Endothelial cell of umbilical vein (primary cell): ENCODE results near the gene DDX10. TPM values are rescaled to one million over a fixed set of nuclear protein-coding genes. Genes with fewer than 3 reads are reported as not detected.

Experiments used
- BruUV-seq: library from RNA; stranded (reverse); fragments of 400-500 nt; replicated peaks from 2 replicates; lab custom pipeline; 2021; lab: Mats Ljungman, UMichigan
- CTCF ChIA-PET: fragments of 300-600, 350-600 bp; sonication (Branson Sonifier 250); formaldehyde crosslinking; loops from one replicate; lab custom pipeline; 2021; ENCODE audit warnings: antibody characterized with exemption, inconsistent platforms; lab: Charles Lee
- POLR2A ChIA-PET: fragments of 300-600, 350-600 bp; sonication (Branson Sonifier 250); formaldehyde crosslinking; loops from one replicate; lab custom pipeline; 2021; ENCODE audit warnings: antibody characterized with exemption, inconsistent platforms; lab: Charles Lee
- DNase-seq: peaks from one replicate; pipeline ENCODE4 v3.0.0-alpha.2; 2011; ENCODE audit warnings: low read depth, low spot score
- FAIRE-seq: peaks from 2 replicates; lab custom pipeline; 2011; peaks lifted over from hg19 to GRCh38; lab: Jason Lieb, UNC
- H2AFZ ChIP-seq: 2 replicates; pipeline ENCODE4 v1.6.0; 2012; ENCODE audit warnings: low read depth, low read length, control low read depth, inconsistent platforms
- H3K27ac ChIP-seq: 2 replicates; pipeline ENCODE4 v1.5.1; 2011; ENCODE audit warnings: low read depth, mild to moderate bottlenecking, control low read depth, low read length, moderate library complexity; ENCODE audit not compliant: insufficient read depth
- H3K27me3 ChIP-seq, 2 experiments: 2 replicates each; pipeline versions ENCODE4 v1.6.0 to v1.6.1; 2011; ENCODE audit warnings: low read length in 2 of 2, mixed read lengths in 1 of 2; ENCODE audit not compliant: control insufficient read depth in 2 of 2, insufficient read depth in 2 of 2
- H3K36me3 ChIP-seq, 2 experiments: 2 replicates in 1 of 2; 3 replicates in 1 of 2; pipeline ENCODE4 v1.5.1; 2011; ENCODE audit warnings: low read length in 2 of 2, mild to moderate bottlenecking in 1 of 2, moderate library complexity in 1 of 2; ENCODE audit not compliant: control insufficient read depth in 2 of 2, insufficient read depth in 2 of 2; ENCODE audit errors: extremely low read depth in 1 of 2
- H3K4me1 ChIP-seq: 3 replicates; pipeline ENCODE4 v1.5.1; 2011; ENCODE audit warnings: mild to moderate bottlenecking, low read length; ENCODE audit not compliant: control insufficient read depth, insufficient read depth; ENCODE audit errors: extremely low read depth
- H3K4me2 ChIP-seq: 2 replicates; pipeline ENCODE4 v1.6.1; 2011; ENCODE audit warnings: low read length, control low read depth, mixed read lengths; ENCODE audit not compliant: insufficient read depth
- H3K4me3 ChIP-seq, 3 experiments: fragments of 200-600 bp in 1 of 3; sonication (generic), shearing (Covaris generic) in 1 of 3; replicated peaks in 1 of 3; 2 replicates each; pipeline ENCODE4 v1.5.1; 2011 to 2016; ENCODE audit warnings: control low read depth in 3 of 3, low read length in 3 of 3, mild to moderate bottlenecking in 2 of 3, inconsistent platforms in 1 of 3, low read depth in 1 of 3, moderate library complexity in 1 of 3; ENCODE audit not compliant: insufficient read depth in 1 of 3
- H3K79me2 ChIP-seq: 2 replicates; pipeline ENCODE4 v1.6.0; 2012; ENCODE audit warnings: low read length, inconsistent platforms; ENCODE audit not compliant: control insufficient read depth, insufficient read depth
- H3K9ac ChIP-seq: replicated peaks from 2 replicates; pipeline ENCODE3; 2011; ENCODE audit warnings: low read length, control low read depth; ENCODE audit not compliant: insufficient read depth; ENCODE audit errors: extremely low read depth
- H3K9me1 ChIP-seq: replicated peaks from 3 replicates; pipeline ENCODE4 v1.6.0; 2011; ENCODE audit warnings: mild to moderate bottlenecking, low read length; ENCODE audit not compliant: control insufficient read depth, insufficient read depth; ENCODE audit errors: extremely low read depth
- H3K9me3 ChIP-seq: replicated peaks from 2 replicates; pipeline ENCODE4 v1.5.1; 2012; ENCODE audit warnings: low read length, inconsistent platforms; ENCODE audit not compliant: control insufficient read depth, insufficient read depth
- H4K20me1 ChIP-seq: replicated peaks from 2 replicates; pipeline ENCODE3; 2011; ENCODE audit warnings: mild to moderate bottlenecking, low read length; ENCODE audit not compliant: control insufficient read depth, insufficient read depth; ENCODE audit errors: extremely low read depth
- CTCF ChIP-seq, 2 donors: IDR thresholded peaks; 1 replicate in 1 of 2; 2 replicates in 1 of 2; pipeline ENCODE4 v1.5.1; 2011; ENCODE audit warnings: low read length in 2 of 2, mild to moderate bottlenecking in 2 of 2, moderate library complexity in 2 of 2, control low read depth in 1 of 2, inconsistent platforms in 1 of 2, low read depth in 1 of 2; ENCODE audit not compliant: insufficient read depth in 1 of 2; ENCODE audit errors: extremely low read depth in 1 of 2
- EZH2 ChIP-seq: IDR thresholded peaks from 2 replicates; pipeline ENCODE4 v1.6.1; 2012; ENCODE audit warnings: borderline replicate concordance, low read depth, mild to moderate bottlenecking, moderate library complexity, low read length, inconsistent platforms; ENCODE audit not compliant: severe bottlenecking
- FOS ChIP-seq: IDR thresholded peaks from 2 replicates; pipeline ENCODE4 v1.6.1; 2011; ENCODE audit warnings: mild to moderate bottlenecking, low read length, moderate library complexity, borderline replicate concordance; ENCODE audit not compliant: insufficient read depth
- GATA2 ChIP-seq: IDR thresholded peaks from 2 replicates; pipeline ENCODE4 v1.7.0; 2011; ENCODE audit warnings: low read depth, mild to moderate bottlenecking, moderate library complexity, mixed read lengths, low read length; ENCODE audit not compliant: insufficient read length, insufficient read depth
- JUN ChIP-seq: IDR thresholded peaks from 2 replicates; pipeline ENCODE4 v1.6.1; 2011; ENCODE audit warnings: borderline replicate concordance, low read depth; ENCODE audit not compliant: insufficient read length, insufficient read depth
- MYC ChIP-seq: IDR thresholded peaks from one replicate; pipeline ENCODE4 v1.6.1; 2011; ENCODE audit warnings: mild to moderate bottlenecking, low read depth, low read length
- POLR2A ChIP-seq: IDR thresholded peaks from 2 replicates; pipeline ENCODE4 v1.6.1; 2012; ENCODE audit warnings: low read depth, mild to moderate bottlenecking, control low read depth, low read length
- POLR2AphosphoS5 ChIP-seq: IDR thresholded peaks from 2 replicates; pipeline ENCODE4 v1.6.1; 2012; ENCODE audit warnings: low read depth, mild to moderate bottlenecking, control low read depth, low read length, moderate library complexity; ENCODE audit not compliant: insufficient read depth
- dilution Hi-C: fragments of 300-500 bp; cut with MboI; formaldehyde crosslinking; loops from one replicate; pipeline ENCODE4 v1.15.0; 2019; ENCODE audit warnings: low sequenced_read_pairs; ENCODE audit not compliant: extremely low pct_ligation_motif_present
- intact Hi-C: fragments of 100-400 bp; cut with micrococcal nuclease; formaldehyde crosslinking; loops from one replicate; pipeline ENCODE4 v1.10.0; 2022
- polyA plus RNA-seq, 4 experiments: library from polyadenylated mRNA; depleted of rRNA in 3 of 4; stranded (reverse) in 3 of 4; unstranded in 1 of 4; fragments of >200 nt; gene quantifications; 2 replicates each; pipeline versions ENCODE4 v1.2.1 to v1.2.3, GENCODE V29; 2011 to 2012; ENCODE audit warnings: missing spikeins in 1 of 4
- total RNA-seq: library from RNA; stranded (reverse); gene quantifications from 2 replicates; pipeline ENCODE4 v1.2.3, GENCODE V29; 2021
- TF ChIP-seq, protein P1 (sequence below): IDR thresholded peaks from 2 replicates; pipeline ENCODE4 v1.6.1; 2011; ENCODE audit not compliant: insufficient read depth, insufficient read length

The DDX10 gene
- total and polyA plus RNA-seq, 2 donors (not counting 3 experiments of a cell fraction or from before 2014, with no cell fraction given), result 29.8 to 35.2 TPM

DNA sequence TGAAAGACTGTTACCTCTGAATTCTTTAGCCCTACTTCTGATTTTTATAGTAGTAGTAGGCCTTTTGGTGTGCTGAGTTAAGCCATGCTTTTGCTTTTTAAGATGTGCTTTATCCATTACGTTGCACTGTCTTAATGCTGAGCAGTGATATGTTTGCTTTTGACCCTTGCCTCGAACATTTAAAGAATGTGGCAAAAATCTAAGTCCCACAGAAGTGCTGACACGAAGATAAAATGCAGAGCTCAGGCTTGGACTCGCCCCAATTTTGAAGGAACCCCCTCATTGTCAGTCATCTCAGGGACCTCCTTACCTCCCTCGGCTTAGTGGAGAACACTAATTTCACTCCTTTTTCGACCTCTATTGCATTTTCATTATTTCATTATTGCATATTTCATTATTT, 272.9 kb downstream of the DDX10 start:
- Histone ChIP-seq H3K9me3 (no peaks in the 10 kb centered on the region), H3K9me1 (no peaks in the 10 kb centered on the region), H3K27ac (no peak overlapping the region), H3K36me3 (no peaks in the 10 kb centered on the region), H3K4me2 (no peak overlapping the region), H3K4me3 (no peak overlapping the region), H2AFZ (no peak overlapping the region), H3K9ac (no peak overlapping the region), H3K4me1 (no peaks in the 10 kb centered on the region), H3K79me2 (no peaks in the 10 kb centered on the region), H4K20me1 (no peaks in the 10 kb centered on the region), H3K27me3 (no peaks in the 10 kb centered on the region)
- intact Hi-C loops (no loop called here), dilution Hi-C loops (no loop called here)
- DNase-seq, result no peak
- ChIA-PET POLR2A (no interaction called here), CTCF (no interaction called here)
- FAIRE-seq, result no peak
- no peak for TF ChIP-seq FOS
- TF ChIP-seq JUN, result no peak
- no peak for TF ChIP-seq POLR2AphosphoS5
- no peak for TF ChIP-seq MYC
- TF ChIP-seq CTCF (IDR thresholded peaks at IDR 0.05; ENCODE audit: extremely low read depth in 1 of 2, insufficient read depth in 1 of 2, low read depth in 1 of 2, low read length in 2 of 2), result no peak
- TF ChIP-seq, protein P1, sequence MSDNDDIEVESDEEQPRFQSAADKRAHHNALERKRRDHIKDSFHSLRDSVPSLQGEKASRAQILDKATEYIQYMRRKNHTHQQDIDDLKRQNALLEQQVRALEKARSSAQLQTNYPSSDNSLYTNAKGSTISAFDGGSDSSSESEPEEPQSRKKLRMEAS, result no peak
- TF ChIP-seq POLR2A, result no peak
- no peak for TF ChIP-seq GATA2
- TF ChIP-seq EZH2, result no peak
- no TSS peak for BruUV-seq
